GM18498 (cell line): ENCODE measurements around the gene FCRL5.
"Not testable (repeated sequence)": the region's sequence is repeated elsewhere in the genome, so short reads cannot be mapped to it uniquely, and the experiment has no call there.

Source experiments
- ATAC-seq: cut with Tn5 transposase; IDR thresholded peaks from one replicate; pipeline ENCODE4 v1.9.1; 2021; ENCODE audit warnings: mild to moderate bottlenecking, moderate library complexity; ENCODE audit not compliant: unreplicated experiment

Gene FCRL5

DNA sequence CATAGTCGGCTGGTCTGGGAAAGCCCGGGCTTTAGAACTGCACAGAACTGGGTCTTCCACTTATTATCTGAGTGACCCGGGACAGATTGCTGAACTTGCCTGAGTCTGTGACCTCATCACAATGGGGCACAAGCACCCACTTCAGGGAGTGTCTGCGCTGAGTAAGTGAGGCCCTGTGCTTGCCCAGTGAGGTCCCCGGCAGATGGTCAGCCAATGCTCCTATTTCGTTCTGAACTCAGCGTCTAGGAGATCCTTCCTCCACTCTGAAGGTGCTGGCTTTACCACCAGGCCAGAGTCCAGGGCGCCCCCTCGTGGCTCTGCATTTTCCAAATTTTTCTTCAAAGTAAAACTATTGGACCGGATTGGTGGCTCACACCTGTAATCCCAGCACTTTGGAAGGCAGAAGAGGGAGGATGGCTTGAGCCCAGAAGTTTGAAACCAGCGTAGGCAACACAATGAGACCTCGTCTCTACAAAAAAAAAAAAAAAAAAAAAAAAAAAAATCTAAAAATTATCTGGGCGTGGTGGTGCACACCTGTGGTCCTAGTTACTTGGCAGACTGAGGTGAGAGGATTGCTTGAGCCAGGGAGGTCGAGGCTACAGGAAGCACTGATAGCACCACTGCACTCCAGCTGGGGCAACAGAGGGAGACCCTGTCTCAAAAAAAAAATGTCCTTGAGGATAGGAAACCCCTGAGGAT is 61.7 kb downstream of the FCRL5 start:
- no peak for ATAC-seq

DNA sequence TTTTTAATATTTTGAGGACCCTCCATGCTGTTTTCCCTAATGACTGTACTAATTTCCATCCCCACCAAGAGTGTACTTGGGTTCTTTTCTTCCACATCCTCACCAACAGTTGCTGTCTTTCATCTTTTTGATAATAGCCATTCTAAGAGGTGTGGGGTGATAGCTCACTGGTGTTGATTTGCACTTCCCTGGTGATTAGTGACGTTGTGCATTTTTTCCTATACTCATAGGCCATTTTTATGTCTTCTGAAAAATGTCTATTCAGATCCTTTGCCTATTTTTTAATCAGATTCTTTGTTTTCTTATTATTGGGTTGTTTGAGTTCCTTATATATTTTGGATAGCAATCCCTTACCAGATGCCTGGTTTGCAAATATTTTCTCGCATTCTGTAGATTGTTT is 64.2 kb downstream of the FCRL5 start:
- no peak for ATAC-seq

DNA sequence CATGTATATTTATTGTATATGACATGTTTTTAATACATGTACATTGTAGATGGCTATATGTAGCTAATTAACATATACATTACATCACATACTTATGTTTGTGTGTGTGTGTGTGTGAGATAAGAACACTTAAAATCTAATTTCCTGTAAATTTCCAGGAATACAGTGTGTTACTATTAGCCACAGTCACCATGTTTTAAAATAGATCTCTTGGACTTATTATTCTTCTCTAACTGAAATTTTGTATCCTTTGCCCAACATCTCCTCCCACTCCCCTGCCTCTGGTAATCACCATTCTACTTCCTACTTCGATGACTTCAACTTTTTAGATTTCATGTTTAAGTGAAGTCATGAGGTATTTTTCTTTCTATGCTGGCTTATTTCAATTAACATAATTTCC is 64.8 kb downstream of the FCRL5 start:
- no peak for ATAC-seq

DNA sequence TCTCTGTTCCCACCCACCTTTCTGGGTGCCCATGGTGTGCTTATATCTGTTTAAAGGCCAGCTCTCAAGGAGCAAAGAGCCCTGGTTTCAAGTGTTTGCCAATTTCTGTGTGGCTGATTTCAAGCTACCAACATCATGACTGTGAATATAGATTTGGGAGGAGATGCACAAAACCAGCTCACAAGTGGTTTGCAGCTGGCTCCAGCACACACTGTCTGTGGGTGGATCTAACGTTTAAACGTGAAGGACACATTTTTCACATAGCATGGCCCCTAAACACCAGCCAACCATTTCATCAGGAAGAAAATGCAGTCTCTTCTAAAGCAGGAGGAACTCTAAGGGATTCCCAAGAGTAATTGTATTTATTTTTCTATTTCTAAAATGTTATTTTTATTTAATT is 65.2 kb downstream of the FCRL5 start:
- no peak for ATAC-seq

DNA sequence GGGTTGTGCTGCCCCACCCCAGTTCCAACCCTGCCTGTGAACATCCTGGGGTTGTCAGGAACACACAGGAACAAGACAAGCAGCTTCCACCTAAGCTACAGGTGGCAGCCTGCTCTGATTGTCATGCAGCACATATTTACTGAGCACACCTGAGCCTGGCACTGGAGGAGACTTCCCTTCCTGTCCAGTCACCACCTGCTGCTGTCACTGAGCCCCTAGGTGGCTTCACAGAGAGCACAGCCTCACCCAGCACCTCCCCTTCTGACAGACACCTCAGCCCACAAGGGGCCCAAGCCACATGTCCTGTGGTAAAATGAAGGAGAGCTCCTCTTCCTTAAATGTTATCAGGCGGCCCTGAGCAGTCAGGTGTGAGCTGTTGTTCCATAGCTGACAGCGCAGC is 65.9 kb downstream of the FCRL5 start:
- not testable (repeated sequence) for ATAC-seq

DNA sequence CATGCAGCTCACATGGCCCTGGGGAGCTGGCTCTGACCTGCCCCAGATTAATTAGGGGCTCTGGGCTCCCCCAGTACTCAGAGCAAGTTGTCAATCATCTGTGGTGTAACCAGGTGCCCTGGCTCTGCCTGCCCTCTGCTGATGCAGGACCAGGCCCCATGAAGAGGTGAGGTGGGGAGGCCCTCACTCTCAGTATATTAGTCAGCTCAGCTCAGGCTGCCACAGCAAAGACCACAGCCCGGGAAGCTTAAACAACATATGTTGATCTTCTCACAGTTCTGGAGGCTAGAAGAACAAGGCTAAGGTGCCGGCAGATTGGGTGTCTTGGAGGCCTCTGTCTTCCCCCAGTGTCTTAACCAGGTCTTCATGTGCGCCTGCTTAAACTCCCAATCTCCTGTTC is 66.5 kb downstream of the FCRL5 start:
- no peak for ATAC-seq

DNA sequence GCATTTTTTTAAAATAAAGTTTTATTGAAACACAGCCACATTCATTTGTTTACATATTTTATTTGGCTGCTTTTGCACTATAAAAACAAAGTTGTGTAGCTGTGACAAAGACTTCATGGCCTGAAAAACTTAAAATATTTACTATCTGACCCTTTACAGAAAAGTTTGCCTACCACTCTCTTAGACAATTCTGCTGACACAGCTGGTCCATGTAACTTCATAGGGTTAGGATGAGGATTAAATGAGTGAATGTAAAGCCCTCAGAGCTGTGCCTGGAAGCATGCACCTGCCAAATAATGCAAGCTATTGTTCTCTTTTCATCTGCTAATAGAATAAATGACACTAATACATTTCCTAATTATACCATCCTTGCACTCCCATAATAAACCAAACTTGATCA is 67.7 kb downstream of the FCRL5 start:
- no peak for ATAC-seq

DNA sequence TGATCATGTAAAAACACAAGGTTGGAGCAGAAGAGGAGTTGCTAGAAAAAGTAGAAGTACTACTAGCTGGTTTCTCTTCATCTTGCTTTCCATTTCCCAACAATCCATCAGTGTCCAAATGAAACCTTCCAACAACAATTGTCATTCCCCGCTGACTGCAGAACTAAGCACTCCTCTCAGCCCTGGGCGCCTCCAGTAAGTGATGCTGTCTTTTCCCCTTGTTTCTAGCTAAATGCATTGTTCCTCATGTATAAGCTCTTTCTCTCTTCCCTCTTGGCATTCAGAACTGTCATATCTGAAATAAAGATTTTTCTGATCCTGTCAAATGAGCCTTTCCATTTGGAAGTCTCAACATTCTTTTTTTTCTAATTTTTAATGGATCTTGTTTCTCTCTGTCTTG is 68.7 kb downstream of the FCRL5 start:
- ATAC-seq: no peak

DNA sequence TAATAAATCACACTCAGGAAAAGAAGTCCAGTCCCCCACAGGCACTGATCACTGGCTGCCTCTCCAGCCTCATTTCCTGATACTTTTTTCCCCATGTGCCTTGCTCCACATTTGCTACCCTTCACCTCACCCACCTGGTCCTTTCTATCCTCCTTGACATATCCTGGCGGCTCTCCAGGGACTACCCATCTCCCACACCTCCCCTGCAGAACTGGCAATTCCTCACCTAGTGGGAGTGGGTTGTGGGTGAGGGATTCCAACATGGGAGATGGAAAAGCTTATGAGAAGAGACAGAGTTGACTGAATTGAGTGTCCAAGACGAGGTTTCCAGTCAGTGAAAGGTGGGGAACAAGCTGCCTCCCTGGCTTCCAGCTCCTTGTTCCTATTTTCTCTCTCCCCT is 69.6 kb downstream of the FCRL5 start:
- ATAC-seq: no peak

DNA sequence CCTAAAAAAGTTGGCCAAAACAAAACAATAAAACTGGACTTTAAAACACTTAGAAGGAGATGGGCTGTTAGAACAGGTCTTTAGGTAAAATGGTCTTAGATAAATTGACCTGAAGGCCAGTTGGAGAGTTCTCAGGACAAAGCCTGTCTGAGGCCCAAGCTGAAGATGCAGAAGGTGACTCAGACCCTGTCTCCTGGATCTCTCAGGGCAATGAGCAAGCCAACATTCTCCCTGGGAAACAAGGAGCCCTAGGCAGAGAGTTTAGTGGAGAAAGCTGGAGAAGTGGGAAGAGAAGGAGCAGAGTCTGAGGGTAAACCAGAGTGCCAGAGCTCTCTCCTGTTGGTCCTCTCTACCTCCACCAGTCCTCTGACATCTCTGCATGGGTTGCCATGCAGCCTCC is 70.1 kb downstream of the FCRL5 start:
- ATAC-seq: no peak

DNA sequence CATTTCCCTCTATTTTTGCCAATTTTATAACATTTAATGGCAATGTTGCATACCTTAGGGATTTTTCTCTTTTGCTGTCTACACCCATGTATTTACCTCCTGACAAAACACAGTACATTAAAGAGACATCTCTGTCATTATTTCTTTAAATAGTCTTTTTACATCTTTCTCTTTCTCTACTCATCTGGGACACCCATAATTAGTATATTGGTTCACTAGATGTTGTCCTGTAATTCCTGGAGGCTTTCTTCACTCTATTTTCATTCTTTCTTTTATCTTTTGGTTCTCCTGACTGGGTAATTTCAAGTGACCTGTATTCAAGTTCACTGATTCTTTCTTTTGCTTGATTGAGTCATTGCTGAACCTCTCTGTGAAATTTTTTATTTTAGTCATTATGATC is 74.3 kb downstream of the FCRL5 start:
- no peak for ATAC-seq

DNA sequence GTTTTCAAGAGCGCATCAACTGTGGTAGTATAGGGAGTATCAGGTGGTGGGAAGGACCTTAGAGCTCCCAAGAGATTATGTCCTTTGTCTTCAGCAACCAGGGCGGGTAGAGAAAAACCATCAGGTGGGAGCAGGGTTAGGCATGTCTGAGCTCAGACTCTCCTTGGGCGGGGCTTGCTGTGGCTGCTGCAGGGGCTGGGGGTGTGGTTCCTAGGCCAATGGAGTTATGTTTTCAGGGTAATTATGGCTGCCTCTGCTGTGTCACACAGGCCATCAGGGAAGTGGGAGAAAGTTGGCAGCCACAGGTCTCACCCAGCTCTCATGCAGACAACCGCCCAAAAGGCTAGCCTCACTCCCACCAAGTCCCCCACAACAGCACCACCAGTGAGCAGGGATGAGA is 74.9 kb downstream of the FCRL5 start:
- ATAC-seq: no peak

DNA sequence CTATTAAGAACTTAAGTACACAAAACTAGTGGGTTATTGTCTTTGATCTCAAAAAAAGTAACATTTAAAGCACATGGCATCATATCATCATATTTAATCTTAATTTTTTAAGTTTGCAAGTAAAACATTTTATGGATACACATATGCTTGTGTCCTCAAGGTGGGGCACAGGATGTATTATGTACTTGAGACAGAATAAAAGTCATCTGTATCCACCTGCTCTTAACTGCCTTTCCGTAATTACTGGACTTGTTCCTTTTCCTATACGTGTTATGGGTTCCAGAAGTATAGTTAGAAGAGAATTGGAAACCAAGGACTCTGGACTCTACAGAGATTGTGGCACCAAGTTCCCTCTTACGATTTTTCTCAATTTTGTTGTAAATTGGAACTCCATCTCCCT is 79.4 kb downstream of the FCRL5 start:
- no peak for ATAC-seq

DNA sequence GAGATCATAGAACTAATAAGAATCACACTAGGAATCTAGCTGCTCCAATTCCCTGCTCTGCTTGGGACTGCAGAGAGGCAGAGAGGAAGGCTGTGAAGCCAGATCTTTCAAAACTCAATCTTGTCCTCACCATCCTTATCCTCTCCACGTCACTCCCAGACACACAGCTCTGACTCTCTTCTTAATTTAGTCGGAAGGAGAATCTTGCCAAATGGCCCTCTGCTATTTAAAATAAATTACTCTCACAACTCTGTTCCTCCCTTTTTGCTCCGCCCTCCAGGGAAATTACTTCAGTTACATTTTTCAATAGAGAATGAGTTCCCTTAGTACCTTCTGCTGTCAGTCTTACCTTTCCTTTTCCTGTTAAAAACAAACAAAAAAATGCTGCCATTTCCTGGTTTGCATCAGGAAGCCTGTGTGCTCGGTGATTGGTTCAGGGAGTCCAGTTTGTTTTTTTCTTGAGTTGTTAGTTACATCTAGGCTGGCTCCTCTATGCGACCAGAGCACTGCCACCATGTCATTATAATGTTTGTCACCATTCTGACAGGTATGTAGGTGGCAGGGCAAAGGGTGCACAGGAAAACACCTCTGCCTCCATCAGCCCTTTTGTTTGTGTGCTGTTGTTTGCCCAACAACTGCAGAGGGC is 80.1 kb downstream of the FCRL5 start:
- ATAC-seq: no peak

DNA sequence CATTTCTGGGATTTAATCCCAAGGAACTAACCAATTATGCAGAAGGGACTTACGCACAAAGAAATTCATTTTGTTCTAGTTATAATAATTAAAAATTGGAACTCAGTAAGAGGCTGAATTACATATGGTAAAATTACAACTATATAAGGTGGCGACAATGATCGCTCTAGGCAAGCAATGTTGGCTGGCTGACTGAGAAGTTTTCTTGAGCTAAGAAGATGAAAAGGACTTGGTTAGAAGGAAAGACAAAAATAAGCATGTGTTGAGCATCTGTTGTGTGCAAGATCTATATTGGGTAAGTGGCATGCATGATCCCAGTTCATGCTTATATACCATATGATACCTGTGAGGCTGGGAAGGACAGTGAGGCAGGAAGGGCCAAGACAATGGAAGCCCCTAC is 80.8 kb downstream of the FCRL5 start:
- ATAC-seq: no peak

DNA sequence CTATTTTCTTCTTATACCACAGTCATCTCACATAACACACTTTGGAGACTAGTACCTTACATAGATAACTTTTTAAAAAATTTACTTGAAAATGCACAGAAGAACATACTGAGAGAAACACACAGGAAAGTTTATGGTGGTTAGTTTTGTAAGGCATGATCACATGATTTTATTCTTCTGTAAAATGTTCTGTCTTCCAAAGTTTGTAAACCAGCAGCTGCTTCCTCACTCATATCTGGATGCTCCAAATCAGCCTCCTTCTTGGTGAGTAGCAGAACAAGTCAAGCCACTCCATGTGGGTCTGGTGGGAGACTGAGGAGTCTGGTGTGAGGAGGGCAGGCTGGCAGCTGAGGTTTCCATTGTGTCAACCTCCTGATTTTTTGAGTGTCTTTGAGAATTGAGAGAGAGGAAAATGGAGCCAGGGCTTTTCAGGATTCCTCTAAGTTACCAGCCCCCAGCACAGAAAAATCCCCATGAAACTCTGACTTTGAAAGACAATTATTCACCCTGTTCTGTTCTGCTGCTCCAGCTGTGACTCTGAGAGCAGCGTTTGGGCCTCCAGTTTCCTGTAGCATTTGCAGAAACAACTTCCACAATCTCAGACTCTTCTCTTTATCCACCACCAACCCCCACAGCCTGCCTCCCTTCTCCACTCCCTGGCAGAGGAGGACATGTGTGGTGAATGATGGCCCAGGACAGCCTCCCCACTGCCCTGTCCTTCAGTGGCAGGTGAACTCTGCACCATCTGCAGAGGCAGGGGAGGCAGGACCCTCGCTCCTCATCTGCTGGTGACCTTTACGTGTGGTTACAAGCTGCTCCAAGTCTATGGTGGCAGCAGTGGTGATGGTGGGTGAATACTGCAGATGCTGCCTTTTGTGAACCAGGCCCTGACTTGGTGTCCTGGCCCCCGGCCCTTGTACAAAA is 82.3 kb downstream of the FCRL5 start:
- ATAC-seq: no peak

DNA sequence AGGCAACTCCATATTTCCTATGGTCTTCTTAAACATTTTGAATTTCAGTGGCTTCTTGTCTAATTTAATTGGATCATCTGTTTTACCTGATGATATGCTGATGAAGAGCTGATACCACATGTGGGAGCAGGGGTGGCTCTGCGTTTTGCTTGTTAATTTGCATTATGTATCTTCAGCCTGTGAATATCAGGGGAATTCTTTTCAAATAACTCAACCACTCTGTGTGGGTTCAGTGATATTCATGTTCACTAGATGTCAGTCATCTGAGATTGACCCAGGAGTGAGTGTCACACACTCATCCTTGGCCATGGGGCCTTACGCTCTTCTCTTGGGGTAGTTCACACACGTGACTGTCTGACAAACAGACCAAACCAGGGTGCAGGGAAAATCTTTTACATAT is 83.0 kb downstream of the FCRL5 start:
- no peak for ATAC-seq

DNA sequence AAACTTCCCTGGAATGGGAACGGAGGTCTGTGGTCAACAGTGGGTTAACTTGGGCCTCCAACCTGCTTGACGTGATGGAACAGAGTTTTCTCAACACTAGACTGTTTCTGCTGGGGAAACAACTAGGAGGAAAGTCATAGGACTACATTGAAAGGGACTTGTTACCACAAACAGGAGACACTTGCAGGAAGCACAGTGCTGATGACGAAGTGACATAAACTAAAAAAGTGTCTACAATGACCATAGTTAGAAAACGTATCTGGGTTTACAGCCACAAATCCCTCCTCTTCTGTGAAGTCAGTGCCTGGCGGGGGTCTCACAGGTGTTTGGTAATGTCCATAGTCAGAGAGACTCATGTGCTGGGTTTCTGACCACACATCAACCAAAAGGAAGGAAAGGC is 86.3 kb downstream of the FCRL5 start:
- ATAC-seq: no peak
